ENCODE data around the gene TMEM25.

DNA sequence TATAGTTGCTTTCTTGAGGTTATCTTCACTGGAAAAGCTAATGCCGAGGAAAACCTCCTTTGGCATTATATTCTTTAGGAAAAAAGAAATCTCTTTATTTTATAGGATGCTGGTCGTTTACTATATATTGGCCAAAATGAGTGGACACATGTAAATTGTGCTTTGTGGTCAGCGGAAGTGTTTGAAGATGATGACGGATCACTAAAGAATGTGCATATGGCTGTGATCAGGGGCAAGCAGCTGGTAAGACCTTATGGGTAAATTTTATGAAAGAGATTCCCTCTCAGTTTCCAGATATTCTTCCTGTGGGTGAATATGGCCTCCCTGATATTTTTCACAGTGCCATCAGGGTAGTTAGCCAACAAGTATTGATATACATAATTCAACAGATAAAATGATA, 33.2 kb upstream of the TMEM25 start:
- TF ChIP-seq, protein P1, sequence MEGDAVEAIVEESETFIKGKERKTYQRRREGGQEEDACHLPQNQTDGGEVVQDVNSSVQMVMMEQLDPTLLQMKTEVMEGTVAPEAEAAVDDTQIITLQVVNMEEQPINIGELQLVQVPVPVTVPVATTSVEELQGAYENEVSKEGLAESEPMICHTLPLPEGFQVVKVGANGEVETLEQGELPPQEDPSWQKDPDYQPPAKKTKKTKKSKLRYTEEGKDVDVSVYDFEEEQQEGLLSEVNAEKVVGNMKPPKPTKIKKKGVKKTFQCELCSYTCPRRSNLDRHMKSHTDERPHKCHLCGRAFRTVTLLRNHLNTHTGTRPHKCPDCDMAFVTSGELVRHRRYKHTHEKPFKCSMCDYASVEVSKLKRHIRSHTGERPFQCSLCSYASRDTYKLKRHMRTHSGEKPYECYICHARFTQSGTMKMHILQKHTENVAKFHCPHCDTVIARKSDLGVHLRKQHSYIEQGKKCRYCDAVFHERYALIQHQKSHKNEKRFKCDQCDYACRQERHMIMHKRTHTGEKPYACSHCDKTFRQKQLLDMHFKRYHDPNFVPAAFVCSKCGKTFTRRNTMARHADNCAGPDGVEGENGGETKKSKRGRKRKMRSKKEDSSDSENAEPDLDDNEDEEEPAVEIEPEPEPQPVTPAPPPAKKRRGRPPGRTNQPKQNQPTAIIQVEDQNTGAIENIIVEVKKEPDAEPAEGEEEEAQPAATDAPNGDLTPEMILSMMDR (conservative IDR thresholded peaks at IDR 0.05 in 1 of 2, IDR thresholded peaks at IDR 0.05 in 1 of 2; ENCODE audit: low read depth in 1 of 2, low read length in 2 of 2), result no peak
- TF ChIP-seq EZH2 (IDR thresholded peaks at IDR 0.05; ENCODE audit: low read length, missing control alignments), result no peak
